Mucosa of stomach (tissue), 1 donor: ENCODE data around the gene PARVA.

Experiments
- H3K27me3 ChIP-seq: one replicate; pipeline ENCODE4 v1.7.0; 2013; ENCODE audit warnings: mild to moderate bottlenecking, low read length; ENCODE audit not compliant: control insufficient read depth, insufficient read depth
- H3K36me3 ChIP-seq: one replicate; pipeline ENCODE4 v1.7.0; 2013; ENCODE audit warnings: low read length; ENCODE audit not compliant: control insufficient read depth, insufficient read depth
- H3K4me1 ChIP-seq: one replicate; pipeline ENCODE4 v1.7.0; 2013; ENCODE audit warnings: mild to moderate bottlenecking, low read length; ENCODE audit not compliant: control insufficient read depth, insufficient read depth
- H3K4me3 ChIP-seq: one replicate; pipeline ENCODE4 v1.7.0; 2013; ENCODE audit warnings: low read length
- H3K9ac ChIP-seq: one replicate; pipeline ENCODE4 v1.7.0; 2013; ENCODE audit warnings: mild to moderate bottlenecking, low read length, moderate library complexity
- H3K9me3 ChIP-seq: one replicate; pipeline ENCODE4 v1.7.0; 2013; ENCODE audit warnings: mild to moderate bottlenecking, low read length, moderate library complexity; ENCODE audit not compliant: control insufficient read depth
- donor health status: Pancreatic carcinoma.

PARVA gene

GRCh38 chr11:12444601-12445000 lies 67.2 kb downstream of the PARVA start:
- Histone ChIP-seq H3K4me3 (no peak overlapping the region), H3K36me3 (no peaks in the 10 kb centered on the region), H3K27me3 (no peaks in the 10 kb centered on the region), H3K9ac (no peak overlapping the region), H3K9me3 (no peaks in the 10 kb centered on the region), H3K4me1 (peaks cover 6% of the 10 kb centered on the region)

GRCh38 chr11:12445001-12445400 lies 67.6 kb downstream of the PARVA start:
- H3K27me3 ChIP-seq: no peaks in the 10 kb centered on the region
- H3K9me3 ChIP-seq: no peaks in the 10 kb centered on the region
- peaks cover 2% of the 10 kb centered on the region for H3K4me1 ChIP-seq
- H3K9ac ChIP-seq: no peak overlapping the region
- H3K36me3 ChIP-seq: no peaks in the 10 kb centered on the region
- no peak overlapping the region for H3K4me3 ChIP-seq

- H3K4me3 ChIP-seq: no peak overlapping the region
- no peaks in the 10 kb centered on the region for H3K9me3 ChIP-seq
- H3K4me1 ChIP-seq: no peaks in the 10 kb centered on the region
- H3K36me3 ChIP-seq: no peaks in the 10 kb centered on the region
- H3K27me3 ChIP-seq: no peaks in the 10 kb centered on the region
- no peak overlapping the region for H3K9ac ChIP-seq
Observed at GRCh38 chr11:12446863-12447262, 69.5 kb downstream of the PARVA start.

DNA sequence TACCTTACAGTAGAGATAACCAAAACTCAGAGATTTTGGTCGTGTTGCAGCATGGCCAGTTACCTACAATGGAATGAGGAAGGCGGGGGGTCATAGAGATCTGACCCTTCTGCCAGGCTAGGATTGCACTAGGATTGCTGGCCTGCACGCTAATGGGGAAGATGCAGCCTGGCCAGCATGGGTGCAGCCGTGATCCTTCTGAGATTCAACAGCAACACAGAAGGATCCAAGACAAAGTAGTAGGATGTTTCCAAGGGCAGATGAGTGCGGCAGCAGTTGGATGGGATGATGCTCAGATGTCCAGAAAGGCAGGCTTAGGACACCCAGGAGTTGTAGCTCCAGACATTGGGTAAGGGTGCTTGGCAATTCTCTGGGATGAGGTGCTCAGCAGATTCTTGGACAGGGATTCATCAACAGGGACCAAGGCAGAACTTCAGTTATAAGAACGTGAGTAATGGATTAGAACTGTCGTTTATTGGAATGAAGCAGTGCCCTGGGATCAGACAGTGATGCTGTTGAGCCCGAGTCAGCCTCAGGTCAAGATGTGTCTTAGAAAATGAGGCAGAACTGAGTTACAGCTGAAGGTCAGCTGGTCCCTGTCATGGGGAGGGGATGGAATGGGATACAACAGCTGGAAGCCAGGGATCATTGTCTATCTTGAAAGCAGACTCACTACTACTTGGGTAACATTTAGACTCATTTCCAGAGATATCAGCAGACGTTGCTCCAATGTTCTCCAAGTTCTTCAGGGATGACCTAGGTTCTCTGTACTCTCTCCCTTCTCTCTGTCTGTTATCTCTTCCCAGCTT lies 71.0 kb downstream of the PARVA start:
- Histone ChIP-seq H3K9me3 (no peaks in the 10 kb centered on the region), H3K4me1 (no peaks in the 10 kb centered on the region), H3K27me3 (no peaks in the 10 kb centered on the region), H3K36me3 (no peaks in the 10 kb centered on the region), H3K9ac (no peak overlapping the region), H3K4me3 (no peak overlapping the region)

- H3K27me3 ChIP-seq: no peaks in the 10 kb centered on the region
- no peak overlapping the region for H3K4me3 ChIP-seq
- no peak overlapping the region for H3K9ac ChIP-seq
- no peaks in the 10 kb centered on the region for H3K36me3 ChIP-seq
- peaks cover 5% of the 10 kb centered on the region for H3K4me1 ChIP-seq
- H3K9me3 ChIP-seq: no peaks in the 10 kb centered on the region
Observed at GRCh38 chr11:12449961-12450715, 72.8 kb downstream of the PARVA start.

DNA sequence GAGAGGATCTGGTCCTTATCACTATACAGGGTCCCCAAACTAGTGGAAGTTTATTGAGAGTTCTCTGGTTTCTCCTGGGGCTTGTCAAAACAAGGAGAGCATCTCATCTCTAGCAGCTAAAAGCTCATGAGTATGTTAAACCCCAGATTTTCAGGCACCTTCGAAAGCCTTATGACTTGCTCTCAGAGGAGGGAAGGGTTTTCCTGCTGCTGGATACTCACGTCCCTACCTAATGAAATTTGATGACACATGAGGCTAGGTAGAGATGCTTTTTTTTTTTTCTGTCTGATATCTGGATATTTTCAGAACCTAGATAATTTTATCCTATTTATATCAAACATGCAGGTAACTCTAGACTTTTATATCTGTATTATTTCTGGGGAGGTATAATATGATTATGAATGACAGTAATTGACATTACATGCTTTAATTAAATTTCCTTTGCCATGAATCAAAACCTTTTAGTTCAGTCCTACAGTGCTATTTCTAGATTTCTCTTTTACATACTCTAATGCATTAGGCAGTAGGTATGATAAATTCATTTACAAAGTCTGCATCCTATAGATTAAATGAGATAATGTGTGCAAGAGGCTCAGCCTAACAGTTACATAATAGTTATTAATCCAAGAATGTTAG lies 73.9 kb downstream of the PARVA start:
- Histone ChIP-seq H3K4me3 (no peak overlapping the region), H3K27me3 (no peaks in the 10 kb centered on the region), H3K4me1 (peaks cover 5% of the 10 kb centered on the region), H3K9ac (no peak overlapping the region), H3K36me3 (no peaks in the 10 kb centered on the region), H3K9me3 (no peaks in the 10 kb centered on the region)

DNA sequence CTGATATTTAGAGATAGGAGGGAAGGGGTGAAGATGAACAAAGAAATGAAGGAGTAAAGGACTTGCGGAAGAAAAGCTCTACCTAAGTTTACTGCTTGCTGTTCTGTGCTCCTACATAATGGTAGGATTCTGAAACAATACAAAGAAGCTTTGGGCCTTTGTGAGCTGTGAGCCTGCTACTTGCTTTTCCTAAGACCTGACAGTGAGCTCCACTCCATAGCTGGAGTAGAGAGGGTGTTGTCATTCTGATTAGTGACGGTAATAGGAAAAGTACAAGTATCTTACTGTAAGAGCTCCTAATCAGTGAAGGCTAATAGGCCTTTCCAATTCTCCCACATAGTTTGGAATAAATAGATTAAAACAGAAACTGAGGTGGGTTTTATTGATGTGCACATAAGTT lies 75.9 kb downstream of the PARVA start:
- H3K9me3 ChIP-seq: no peaks in the 10 kb centered on the region
- no peaks in the 10 kb centered on the region for H3K36me3 ChIP-seq
- H3K4me3 ChIP-seq: no peak overlapping the region
- peaks cover 8% of the 10 kb centered on the region for H3K4me1 ChIP-seq
- no peak overlapping the region for H3K9ac ChIP-seq
- H3K27me3 ChIP-seq: no peaks in the 10 kb centered on the region

GRCh38 chr11:12454782-12455181 lies 77.4 kb downstream of the PARVA start:
- no peaks in the 10 kb centered on the region for H3K9me3 ChIP-seq
- no peak overlapping the region for H3K9ac ChIP-seq
- H3K36me3 ChIP-seq: no peaks in the 10 kb centered on the region
- no peaks in the 10 kb centered on the region for H3K27me3 ChIP-seq
- H3K4me1 ChIP-seq: peaks cover 9% of the 10 kb centered on the region
- no peak overlapping the region for H3K4me3 ChIP-seq

DNA sequence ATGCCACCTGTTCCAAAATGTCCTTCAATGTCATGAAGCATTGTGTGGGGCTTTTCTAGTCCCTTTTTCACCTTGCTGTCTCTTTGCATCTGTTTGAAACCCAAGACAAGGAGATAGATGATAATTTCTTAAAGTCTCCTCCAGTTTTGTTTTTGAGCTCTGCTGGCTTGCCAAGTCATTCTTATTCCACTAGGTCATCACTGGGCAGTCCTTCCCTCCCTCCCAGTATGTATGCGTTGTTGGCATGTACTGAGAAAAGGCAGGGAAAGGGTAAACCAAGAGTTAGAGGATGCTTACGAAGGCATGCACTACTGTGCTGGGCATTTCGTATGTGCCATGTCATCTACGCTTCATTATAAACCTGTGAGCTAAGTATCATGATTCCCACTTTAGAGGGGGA lies 78.6 kb downstream of the PARVA start:
- H3K4me1 ChIP-seq: peaks cover 9% of the 10 kb centered on the region
- no peaks in the 10 kb centered on the region for H3K9me3 ChIP-seq
- no peaks in the 10 kb centered on the region for H3K36me3 ChIP-seq
- no peak overlapping the region for H3K4me3 ChIP-seq
- H3K27me3 ChIP-seq: no peaks in the 10 kb centered on the region
- no peak overlapping the region for H3K9ac ChIP-seq

- Histone ChIP-seq H3K9ac (no peak overlapping the region), H3K36me3 (no peaks in the 10 kb centered on the region), H3K4me3 (no peak overlapping the region), H3K27me3 (no peaks in the 10 kb centered on the region), H3K9me3 (no peaks in the 10 kb centered on the region), H3K4me1 (peaks cover 9% of the 10 kb centered on the region)
Observed at GRCh38 chr11:12456651-12457579, 79.5 kb downstream of the PARVA start.

GRCh38 chr11:12458042-12458441 lies 80.7 kb downstream of the PARVA start:
- H3K36me3 ChIP-seq: no peaks in the 10 kb centered on the region
- H3K9me3 ChIP-seq: no peaks in the 10 kb centered on the region
- H3K4me3 ChIP-seq: no peak overlapping the region
- peaks cover 9% of the 10 kb centered on the region for H3K4me1 ChIP-seq
- H3K27me3 ChIP-seq: no peaks in the 10 kb centered on the region
- H3K9ac ChIP-seq: no peak overlapping the region
